Renal cortex interstitium (tissue), 11 donors: ENCODE measurements around the gene SULT1A2. TPM values are rescaled to one million over a fixed set of nuclear protein-coding genes. Genes with fewer than 3 reads are reported as not detected.
"Not testable (repeated sequence)": the region's sequence is repeated elsewhere in the genome, so short reads cannot be mapped to it uniquely, and the experiment has no call there.

Experiments used
- DNase-seq, 11 donors: peaks; one replicate each; pipeline ENCODE4 v3.0.0-alpha.2; 2013; ENCODE audit warnings: low read depth in 9 of 11, low spot score in 4 of 11; ENCODE audit errors: extremely low read depth in 1 of 11
- polyA plus RNA-seq, 3 donors: library from polyadenylated mRNA; unstranded; fragments of 120-200 nt; gene quantifications; one replicate each; pipeline ENCODE4 v1.2.1, GENCODE V29; 2013; ENCODE audit not compliant: insufficient read length in 3 of 3

SULT1A2 gene
- polyA plus RNA-seq, 3 donors = 1.7 to 3.1 (median 2.0) TPM

DNA sequence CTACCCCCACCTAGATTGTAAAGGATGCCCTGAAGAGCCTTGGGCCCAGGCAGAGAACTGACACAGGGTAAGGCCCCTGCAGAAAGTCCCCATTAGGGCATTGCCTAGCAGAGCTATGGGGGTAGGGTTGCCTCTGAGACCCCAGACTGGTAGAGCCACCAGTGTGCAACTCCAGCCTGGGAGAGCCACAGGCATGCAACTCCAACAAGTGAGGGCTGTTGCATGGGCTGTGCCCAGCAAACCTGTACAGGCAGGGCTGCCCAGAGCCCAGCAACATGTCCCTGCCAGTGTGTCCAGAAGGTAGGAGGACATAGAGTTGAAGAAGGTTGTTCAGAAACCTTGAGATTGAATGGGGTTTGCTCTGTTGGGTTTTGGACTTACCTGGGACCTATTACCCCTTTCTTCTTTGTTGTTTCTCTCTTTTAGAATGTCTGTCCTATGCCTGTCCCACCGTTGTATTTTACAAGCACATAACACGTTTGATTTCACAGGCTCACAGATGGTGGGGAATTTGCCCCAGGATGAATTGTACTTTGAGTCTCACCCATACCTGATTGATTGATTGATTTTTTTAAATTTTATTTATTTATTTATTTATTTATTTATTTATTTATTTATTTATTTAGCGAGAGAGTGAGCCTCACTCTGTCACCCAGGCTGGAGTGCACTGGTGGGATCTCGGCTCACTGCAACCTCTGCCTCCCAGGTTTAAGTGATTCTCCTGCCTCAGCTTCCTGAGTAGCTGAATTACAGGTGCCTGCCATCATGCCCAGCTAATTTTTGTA, 26.7 kb downstream of the SULT1A2 start:
- no peak for DNase-seq

DNA sequence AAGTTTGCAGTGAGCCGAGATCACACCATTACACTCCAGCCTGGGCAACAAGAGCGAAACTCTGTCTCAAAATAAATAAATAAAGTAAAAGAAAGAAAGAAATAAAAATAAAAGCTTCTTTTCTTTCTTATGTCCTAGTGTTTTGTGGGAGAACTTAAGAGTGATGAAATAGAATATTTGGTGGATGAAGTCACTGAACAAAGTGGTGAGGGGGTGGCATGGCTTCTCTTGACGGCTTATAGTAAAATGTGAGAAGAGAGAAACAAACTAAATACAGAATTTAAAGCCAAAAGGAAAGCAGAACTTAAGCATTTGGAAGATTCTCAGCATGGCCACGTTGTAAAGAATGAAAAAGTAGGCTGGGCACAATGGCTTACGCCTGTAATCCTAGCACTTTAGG, 27.8 kb downstream of the SULT1A2 start:
- DNase-seq = no peak

GRCh38 chr16:28567292-28567691, 29.6 kb downstream of the SULT1A2 start:
- no peak for DNase-seq

GRCh38 chr16:28566233-28566925, 30.5 kb downstream of the SULT1A2 start:
- DNase-seq = not testable (repeated sequence)

GRCh38 chr16:28563218-28563617, 33.6 kb downstream of the SULT1A2 start:
- DNase-seq = no peak

DNA sequence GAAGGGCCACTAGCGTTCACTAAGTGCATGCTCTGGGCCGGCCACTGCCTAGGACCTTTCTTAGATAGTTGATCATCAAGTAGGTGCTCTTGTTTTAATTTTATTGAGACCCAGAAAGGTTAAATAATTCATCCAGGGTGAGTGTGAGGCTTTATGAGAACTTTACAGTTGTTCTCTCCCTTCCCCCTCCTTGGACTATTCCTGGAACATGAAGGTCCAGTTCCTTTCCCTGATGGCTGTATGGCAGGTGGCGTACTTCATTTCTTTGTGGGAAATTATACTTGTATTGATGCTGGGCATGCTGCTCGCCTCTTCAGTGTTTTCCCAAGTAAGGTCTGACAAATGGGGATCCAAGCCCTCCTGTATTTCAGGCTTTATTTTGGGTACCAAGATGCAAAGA, 34.7 kb downstream of the SULT1A2 start:
- DNase-seq = no peak

- no peak for DNase-seq
Observed at GRCh38 chr16:28561557-28562187, 35.2 kb downstream of the SULT1A2 start.

DNA sequence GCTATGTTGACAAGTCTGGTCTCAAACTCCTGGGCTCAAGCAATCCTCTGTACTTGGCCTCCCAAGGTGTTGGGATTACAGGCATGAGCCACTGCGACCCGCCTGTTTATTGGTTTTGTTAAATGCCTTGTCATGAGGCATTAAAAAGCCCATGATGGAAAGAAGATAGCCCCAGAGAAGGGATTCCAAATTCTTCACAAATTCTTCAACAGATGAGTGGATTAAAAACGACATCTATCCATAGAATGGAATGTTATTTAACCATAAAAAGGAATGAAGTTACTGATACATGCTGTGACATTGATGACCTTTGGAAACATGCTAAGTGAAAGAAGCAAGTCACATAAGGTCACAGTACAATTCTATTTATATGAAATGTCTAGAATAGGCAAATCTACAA, 38.4 kb downstream of the SULT1A2 start:
- no peak for DNase-seq

- DNase-seq = no peak
Observed at GRCh38 chr16:28556914-28557320, 39.9 kb downstream of the SULT1A2 start.

GRCh38 chr16:28555561-28555960, 41.3 kb downstream of the SULT1A2 start:
- no peak for DNase-seq

- no peak for DNase-seq
Observed at GRCh38 chr16:28554634-28555423, 42.0 kb downstream of the SULT1A2 start.

- DNase-seq = peak; percentile 82 to 93 (median 91)
Observed at GRCh38 chr16:28553776-28554633, 42.8 kb downstream of the SULT1A2 start, which contains the start of gene SGF29. TSS of gene SGF29 (plus strand) at chr16:28553920. CDS start at chr16:28581070, 27,150 bp downstream.

DNA sequence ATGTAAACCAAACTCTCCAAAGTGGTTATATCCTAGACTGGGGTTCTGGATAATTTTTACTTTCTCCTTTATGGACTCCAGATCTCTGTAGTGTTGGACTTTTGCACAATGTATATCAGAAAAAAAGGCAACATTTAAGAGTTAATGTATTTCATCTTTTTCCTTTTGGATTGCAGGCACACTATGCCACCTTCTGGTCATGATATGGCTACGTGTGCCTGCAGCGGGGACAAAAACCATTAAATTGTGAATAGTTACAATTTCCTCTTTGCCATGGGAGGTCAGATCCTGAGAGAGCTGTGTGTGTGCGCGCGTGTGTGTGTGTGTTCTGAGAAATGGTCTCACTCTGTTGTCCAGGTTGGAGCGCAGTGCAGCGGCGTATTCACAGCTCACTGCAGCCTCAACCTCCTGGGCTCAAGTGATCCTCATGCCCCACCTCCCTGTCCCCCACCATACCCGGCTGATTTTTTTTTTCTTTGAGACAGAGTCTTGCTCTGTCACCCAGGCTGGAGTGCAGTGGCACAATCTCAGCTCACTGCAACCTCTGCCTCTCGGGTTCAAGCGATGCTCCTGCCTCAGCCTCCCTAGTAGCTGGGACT, 47.5 kb downstream of the SULT1A2 start:
- DNase-seq = no peak

GRCh38 chr16:28548306-28548802, 48.5 kb downstream of the SULT1A2 start:
- DNase-seq = no peak

DNA sequence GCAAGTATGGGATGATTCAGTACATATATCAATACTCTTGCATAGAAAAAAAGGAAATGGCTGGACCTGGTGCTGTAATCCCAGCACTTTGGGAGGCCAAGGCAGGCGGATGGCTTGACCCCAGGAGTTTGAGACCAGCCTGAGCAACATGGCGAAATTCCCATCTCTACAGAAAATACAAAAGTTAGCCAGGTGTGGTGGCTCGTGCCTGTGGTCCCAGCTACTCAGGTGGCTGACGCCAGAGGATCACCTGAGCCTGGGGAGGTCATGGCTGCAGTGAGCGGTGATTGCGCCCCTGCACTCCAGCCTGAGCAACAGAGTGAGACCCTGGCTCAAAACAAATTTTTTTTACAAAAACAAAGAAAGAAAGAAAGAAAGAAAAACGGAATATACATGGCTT, 50.2 kb downstream of the SULT1A2 start:
- no peak for DNase-seq

GRCh38 chr16:28545964-28546363, 50.9 kb downstream of the SULT1A2 start:
- DNase-seq = not testable (repeated sequence)

DNA sequence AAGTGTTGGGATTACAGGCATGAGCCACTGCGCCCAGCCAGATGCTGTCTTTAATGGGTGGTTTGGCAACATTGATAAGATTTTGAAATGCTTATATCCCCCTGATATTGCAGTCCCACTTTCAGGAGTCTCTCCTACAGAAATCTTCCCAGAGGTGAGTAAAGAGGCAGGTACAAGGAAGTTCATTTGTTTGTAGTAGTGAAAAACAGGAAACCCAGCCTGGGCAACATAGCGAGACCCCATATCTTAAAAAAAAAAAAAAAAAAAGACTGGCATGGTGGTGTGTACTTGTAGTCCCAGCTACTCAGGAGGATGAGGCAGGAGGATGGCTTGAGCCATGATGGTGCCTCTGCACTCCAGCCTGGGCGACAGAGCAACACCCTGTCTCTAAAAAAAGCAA, 51.9 kb downstream of the SULT1A2 start:
- DNase-seq = no peak

- DNase-seq = peak in 1 of 11 donors; percentile 12
Observed at GRCh38 chr16:28543072-28543471, 53.8 kb downstream of the SULT1A2 start.
